H1 (cell line): Measurements from ENCODE around the gene POU4F2. TPM values are rescaled to one million over a fixed set of nuclear protein-coding genes. Genes with fewer than 3 reads are reported as not detected.

Source experiments
- CHD1 ChIP-seq: IDR thresholded peaks from 2 replicates; pipeline ENCODE4 v1.6.1; 2012; ENCODE audit warnings: low read depth, low read length, improper control_type of control experiment
- CHD7 ChIP-seq: fragments of 300-600 bp; sonication (generic); IDR thresholded peaks from 2 replicates; pipeline ENCODE4 v1.7.1; 2012; ENCODE audit warnings: low read length, moderate library complexity, mild to moderate bottlenecking, inconsistent platforms; ENCODE audit not compliant: insufficient replicate concordance
- HDAC6 ChIP-seq: IDR thresholded peaks from one replicate; pipeline ENCODE4 v1.7.1; 2012; ENCODE audit warnings: low read depth, mild to moderate bottlenecking, inconsistent platforms, low read length, moderate library complexity
- NANOG ChIP-seq: IDR thresholded peaks from 2 replicates; pipeline ENCODE4 v1.6.1; 2011; ENCODE audit warnings: low read length, low read depth, mild to moderate bottlenecking, inconsistent platforms; ENCODE audit not compliant: insufficient read depth, poor library complexity, severe bottlenecking
- SIN3A ChIP-seq, 2 experiments: IDR thresholded peaks in 1 of 2; conservative IDR thresholded peaks in 1 of 2; 2 replicates each; pipeline ENCODE4 v1.6.1; 2011 to 2012; ENCODE audit warnings: low read length in 2 of 2, improper control_type of control experiment in 1 of 2, low read depth in 1 of 2, mild to moderate bottlenecking in 1 of 2
- SRF ChIP-seq: IDR thresholded peaks from 2 replicates; pipeline ENCODE4 v1.6.1; 2011; ENCODE audit warnings: mild to moderate bottlenecking, low read depth, low read length, moderate library complexity
- ZNF274 ChIP-seq: IDR thresholded peaks from 2 replicates; pipeline ENCODE4 v1.7.0; 2012; ENCODE audit warnings: low read length, borderline replicate concordance; ENCODE audit errors: extremely low read depth
- polyA plus RNA-seq, 7 experiments: library from polyadenylated mRNA; depleted of rRNA in 3 of 7; stranded (reverse) in 5 of 7; unstranded in 2 of 7; fragments of >200 nt in 5 of 7; fragments of 200-250 nt in 2 of 7; gene quantifications; 1 replicate in 5 of 7; 2 replicates in 1 of 7; 4 replicates in 1 of 7; pipeline versions ENCODE4 v1.2.1 to v1.2.3, GENCODE V29; 2011 to 2013; ENCODE audit warnings: missing spikeins in 2 of 7, mixed read lengths in 2 of 7
- total RNA-seq: library from RNA; stranded (reverse); fragmentation: NEBNext Ultra II Directional; extraction: Animal tissue kit (Norgen Biotek cat#: 25700); gene quantifications from 2 replicates; pipeline ENCODE4 v1.2.1, GENCODE V29; 2021
- TF ChIP-seq, protein P1 (sequence below): IDR thresholded peaks from 2 replicates; pipeline ENCODE4 v1.6.1; 2011; ENCODE audit warnings: low read length, improper control_type of control experiment

POU4F2 gene
- total and polyA plus RNA-seq, 2 of the 8 experiments (the other 6 are each of a cell fraction or from before 2014, with no cell fraction given): not detected

DNA sequence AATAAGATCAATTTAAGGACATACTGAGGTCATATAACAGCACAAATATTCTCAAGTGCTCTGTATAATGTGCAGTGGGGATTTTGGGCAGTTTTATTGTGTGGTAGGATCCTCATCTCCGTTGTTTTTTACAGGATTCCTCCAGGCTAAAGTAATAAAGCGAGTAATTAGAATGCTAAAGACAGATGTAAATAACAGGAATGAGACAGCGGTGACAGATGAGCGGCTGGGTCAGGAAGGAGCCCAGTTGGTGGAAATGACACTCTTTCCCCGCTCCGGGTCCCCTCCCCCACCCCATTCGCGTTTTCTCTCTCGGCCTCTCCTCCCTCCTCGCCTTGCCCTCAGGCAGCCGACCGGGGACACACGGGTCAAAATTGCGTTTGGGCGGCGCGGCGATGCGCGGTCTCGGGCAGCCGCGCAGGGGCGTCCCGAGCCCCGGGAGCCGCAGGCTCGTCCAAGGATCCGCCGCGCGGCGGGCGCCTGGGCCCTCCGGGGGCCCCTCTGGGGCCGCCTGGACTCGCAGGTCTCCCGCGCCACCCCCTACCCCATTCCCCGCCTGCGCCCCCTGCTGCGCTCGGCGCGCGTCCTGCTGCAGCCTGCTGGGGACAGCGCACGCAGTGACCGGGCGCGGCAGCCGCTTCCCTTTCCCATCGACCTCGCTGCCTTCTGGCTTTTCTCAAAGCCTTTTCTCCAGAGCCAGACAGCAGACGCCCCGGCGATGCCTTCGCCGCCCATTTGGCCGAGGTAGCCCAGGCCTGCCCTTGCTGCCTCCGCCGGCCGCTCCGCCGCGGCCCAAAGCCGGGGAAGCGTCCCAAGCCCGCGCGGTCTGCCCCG, 16.2 kb downstream of the POU4F2 start (continued):
- TF ChIP-seq SRF: no peak
- 0 out of 4 replicates have a peak, but pooled peaks of 1 of the 2 experiments have one; percentile 52 for TF ChIP-seq SIN3A (conservative IDR thresholded peaks at IDR 0.05 in 1 of 2, IDR thresholded peaks at IDR 0.05 in 1 of 2; ENCODE audit: low read depth in 1 of 2, low read length in 2 of 2)
- TF ChIP-seq CHD1: no peak
- TF ChIP-seq, protein P1, sequence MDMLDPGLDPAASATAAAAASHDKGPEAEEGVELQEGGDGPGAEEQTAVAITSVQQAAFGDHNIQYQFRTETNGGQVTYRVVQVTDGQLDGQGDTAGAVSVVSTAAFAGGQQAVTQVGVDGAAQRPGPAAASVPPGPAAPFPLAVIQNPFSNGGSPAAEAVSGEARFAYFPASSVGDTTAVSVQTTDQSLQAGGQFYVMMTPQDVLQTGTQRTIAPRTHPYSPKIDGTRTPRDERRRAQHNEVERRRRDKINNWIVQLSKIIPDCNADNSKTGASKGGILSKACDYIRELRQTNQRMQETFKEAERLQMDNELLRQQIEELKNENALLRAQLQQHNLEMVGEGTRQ: no peak
- TF ChIP-seq HDAC6: no peak
- TF ChIP-seq NANOG: no peak
- no peak for TF ChIP-seq ZNF274
- TF ChIP-seq CHD7: no peak
